ENCODE measurements around the gene USHBP1. TPM values are rescaled to one million over a fixed set of nuclear protein-coding genes. Genes with fewer than 3 reads are reported as not detected.

Gene USHBP1
- total RNA-seq, 1 donor from 2014 or later: 0.23 TPM

- Mint-ChIP-seq H3K9me3 (no peaks in the 10 kb centered on the region), H3K27me3 (ENCODE audit: low read depth) (no peaks in the 10 kb centered on the region), H3K36me3 (ENCODE audit: low read depth) (peaks cover 3% of the 10 kb centered on the region), H3K4me1 (peaks cover 30% of the 10 kb centered on the region), H3K4me3 (peak overlapping the region; percentile 1), H3K27ac (ENCODE audit: unreplicated experiment) (no peak overlapping the region)
- TF ChIP-seq, protein P1, sequence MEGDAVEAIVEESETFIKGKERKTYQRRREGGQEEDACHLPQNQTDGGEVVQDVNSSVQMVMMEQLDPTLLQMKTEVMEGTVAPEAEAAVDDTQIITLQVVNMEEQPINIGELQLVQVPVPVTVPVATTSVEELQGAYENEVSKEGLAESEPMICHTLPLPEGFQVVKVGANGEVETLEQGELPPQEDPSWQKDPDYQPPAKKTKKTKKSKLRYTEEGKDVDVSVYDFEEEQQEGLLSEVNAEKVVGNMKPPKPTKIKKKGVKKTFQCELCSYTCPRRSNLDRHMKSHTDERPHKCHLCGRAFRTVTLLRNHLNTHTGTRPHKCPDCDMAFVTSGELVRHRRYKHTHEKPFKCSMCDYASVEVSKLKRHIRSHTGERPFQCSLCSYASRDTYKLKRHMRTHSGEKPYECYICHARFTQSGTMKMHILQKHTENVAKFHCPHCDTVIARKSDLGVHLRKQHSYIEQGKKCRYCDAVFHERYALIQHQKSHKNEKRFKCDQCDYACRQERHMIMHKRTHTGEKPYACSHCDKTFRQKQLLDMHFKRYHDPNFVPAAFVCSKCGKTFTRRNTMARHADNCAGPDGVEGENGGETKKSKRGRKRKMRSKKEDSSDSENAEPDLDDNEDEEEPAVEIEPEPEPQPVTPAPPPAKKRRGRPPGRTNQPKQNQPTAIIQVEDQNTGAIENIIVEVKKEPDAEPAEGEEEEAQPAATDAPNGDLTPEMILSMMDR (conservative IDR thresholded peaks at IDR 0.05): no peak
- no peak for DNase-seq (ENCODE audit: low read depth, low spot score)
Observed at GRCh38 chr19:17237747-17238706, 26.5 kb downstream of the USHBP1 start.

- Mint-ChIP-seq H3K9me3 (no peaks in the 10 kb centered on the region), H3K27me3 (ENCODE audit: low read depth) (no peaks in the 10 kb centered on the region), H3K4me3 (peak overlapping the region; percentile 57), H3K27ac (ENCODE audit: unreplicated experiment) (no peak overlapping the region), H3K36me3 (ENCODE audit: low read depth) (no peaks in the 10 kb centered on the region), H3K4me1 (peaks cover 22% of the 10 kb centered on the region)
- TF ChIP-seq, protein P1 (conservative IDR thresholded peaks at IDR 0.05): no peak
- DNase-seq (ENCODE audit: low read depth, low spot score): no peak
Observed at GRCh38 chr19:17236811-17237543, 27.6 kb downstream of the USHBP1 start.

- DNase-seq (ENCODE audit: low read depth, low spot score): no peak
- Mint-ChIP-seq H3K4me1 (peaks cover 21% of the 10 kb centered on the region), H3K27me3 (ENCODE audit: low read depth) (no peaks in the 10 kb centered on the region)
Observed at GRCh38 chr19:17235971-17236777, 28.4 kb downstream of the USHBP1 start.

GRCh38 chr19:17235300-17235970 lies 29.1 kb downstream of the USHBP1 start:
- H3K4me3 Mint-ChIP-seq: peak overlapping the region; percentile 80

More at GRCh38 chr19:17235971-17236777, 28.4 kb downstream of the USHBP1 start:
- no peak overlapping the region for H3K27ac Mint-ChIP-seq (ENCODE audit: unreplicated experiment)
- H3K9me3 Mint-ChIP-seq: no peaks in the 10 kb centered on the region
- H3K4me3 Mint-ChIP-seq: peak overlapping the region; percentile 57
- TF ChIP-seq, protein P1 (conservative IDR thresholded peaks at IDR 0.05): no peak
- H3K36me3 Mint-ChIP-seq (ENCODE audit: low read depth): no peaks in the 10 kb centered on the region

More at GRCh38 chr19:17235300-17235970, 29.1 kb downstream of the USHBP1 start:
- DNase-seq (ENCODE audit: low read depth, low spot score): peak; percentile 58
- no peak overlapping the region for H3K27ac Mint-ChIP-seq (ENCODE audit: unreplicated experiment)
- no peaks in the 10 kb centered on the region for H3K36me3 Mint-ChIP-seq (ENCODE audit: low read depth)
- H3K4me1 Mint-ChIP-seq: peaks cover 14% of the 10 kb centered on the region
- no peaks in the 10 kb centered on the region for H3K9me3 Mint-ChIP-seq
- TF ChIP-seq, protein P1 (conservative IDR thresholded peaks at IDR 0.05): peak; percentile 40
- no peaks in the 10 kb centered on the region for H3K27me3 Mint-ChIP-seq (ENCODE audit: low read depth)

All from neural crest cell (in vitro differentiated cells).